NCI-H1417 treated with DMSO at 0.1 percent for 48 hours (cell line): ENCODE results near the gene TRIM64C.
"Not testable (repeated sequence)": the region's sequence is repeated elsewhere in the genome, so short reads cannot be mapped to it uniquely, and the experiment has no call there.

Source experiments
- DNase-seq: peaks from one replicate; lab custom pipeline; 2025; lab: John Stamatoyannopoulos, UW

The TRIM64C gene, protein sequence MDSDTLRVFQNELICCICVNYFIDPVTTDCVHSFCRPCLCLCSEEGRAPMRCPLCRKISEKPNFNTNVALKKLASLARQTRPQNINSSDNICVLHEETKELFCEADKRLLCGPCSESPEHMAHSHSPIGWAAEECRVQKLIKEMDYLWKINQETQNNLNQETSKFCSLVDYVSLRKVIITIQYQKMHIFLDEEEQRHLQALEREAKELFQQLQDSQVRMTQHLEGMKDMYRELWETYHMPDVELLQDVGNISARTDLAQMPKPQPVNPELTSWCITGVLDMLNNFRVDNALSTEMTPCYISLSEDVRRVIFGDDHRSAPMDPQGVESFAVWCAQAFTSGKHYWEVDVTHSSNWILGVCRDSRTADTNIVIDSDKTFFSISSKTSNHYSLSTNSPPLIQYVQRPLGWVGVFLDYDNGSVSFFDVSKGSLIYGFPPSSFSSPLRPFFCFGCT

DNA sequence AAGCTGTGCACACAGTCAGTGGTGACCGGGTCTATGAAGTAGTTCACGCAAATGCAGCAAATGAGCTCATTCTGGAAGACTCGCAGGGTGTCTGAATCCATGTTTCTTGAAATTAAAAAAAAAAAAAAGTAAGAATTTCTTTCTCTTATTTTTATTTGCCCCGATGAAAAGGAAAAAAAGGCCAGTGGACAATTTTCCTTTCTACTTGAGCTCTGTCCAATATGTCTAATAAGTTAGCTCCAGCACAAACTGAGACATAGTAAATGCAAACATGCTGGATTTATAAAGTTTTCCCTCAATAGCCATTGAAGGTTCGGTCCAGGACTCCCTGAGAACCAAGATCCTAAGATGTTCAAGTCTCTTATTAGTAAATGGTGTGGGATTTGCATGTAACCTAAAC, at the start of gene TRIM64C:
Gene TRIM64C (minus strand): TSS at position 101 of the 400 bp plus-strand sequence. CDS start 0 bp downstream, at position 101.
- DNase-seq: not testable (repeated sequence)

DNA sequence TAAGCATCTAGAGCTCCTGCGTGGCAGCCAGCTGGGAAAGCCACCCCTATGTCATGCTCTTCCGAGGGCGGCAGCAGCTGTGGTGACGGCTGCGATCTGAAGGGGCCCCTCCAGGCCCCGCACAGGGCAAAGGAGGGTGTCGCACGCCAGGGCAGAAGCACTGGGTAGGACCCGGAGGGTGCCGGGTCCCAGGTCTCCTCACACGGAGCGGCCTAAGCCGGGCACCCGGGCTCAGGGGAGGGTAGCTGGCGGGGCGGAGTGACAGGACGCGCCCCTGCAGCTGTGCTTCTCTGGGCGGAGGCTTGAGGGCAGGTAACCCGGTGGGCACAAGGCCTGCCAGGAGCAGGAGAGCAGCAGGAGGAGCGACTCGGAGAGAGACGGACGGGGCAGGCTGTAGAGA, 43.4 kb upstream of the TRIM64C start:
- DNase-seq: not testable (repeated sequence)

DNA sequence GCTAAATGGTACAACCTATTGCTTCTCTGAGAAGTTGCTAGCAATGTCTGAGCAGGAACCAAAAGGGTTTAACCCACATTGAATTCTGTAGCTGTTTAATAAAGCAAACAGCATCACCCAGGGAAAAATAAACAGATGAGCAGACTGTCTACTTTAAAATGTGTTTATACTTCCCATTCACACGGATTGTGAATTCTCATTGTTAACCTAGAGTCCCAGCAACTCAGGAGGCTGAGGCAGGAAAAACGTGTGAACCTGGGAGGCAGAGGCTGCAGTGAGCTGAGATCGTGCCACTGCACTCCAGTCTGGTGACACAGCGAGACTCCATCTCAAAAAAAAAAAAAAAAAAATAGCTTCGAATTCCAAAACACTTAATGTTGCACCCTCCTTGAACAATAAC, 11.0 kb upstream of the TRIM64C start:
- not testable (repeated sequence) for DNase-seq

DNA sequence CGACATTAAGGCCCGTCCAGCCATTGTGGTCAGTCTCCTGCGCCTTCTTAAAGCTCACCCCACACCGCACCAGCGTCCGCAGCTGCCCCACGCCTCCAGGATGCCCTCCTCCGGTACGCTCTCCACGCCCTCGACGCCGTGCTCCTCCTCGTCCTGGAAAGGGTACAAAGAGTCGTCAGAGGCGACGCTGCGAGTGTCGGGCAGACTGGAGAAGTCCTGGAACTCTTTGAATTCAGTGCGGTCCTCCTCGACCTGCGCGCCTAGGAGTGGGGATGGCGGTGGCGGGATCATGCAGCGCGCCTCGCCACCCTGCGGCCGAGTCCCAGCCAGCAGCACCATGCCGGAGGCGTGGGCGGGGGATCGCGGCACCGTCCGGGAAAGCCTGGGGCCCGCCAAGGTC, 9.1 kb downstream of the TRIM64C start:
- DNase-seq: not testable (repeated sequence)

DNA sequence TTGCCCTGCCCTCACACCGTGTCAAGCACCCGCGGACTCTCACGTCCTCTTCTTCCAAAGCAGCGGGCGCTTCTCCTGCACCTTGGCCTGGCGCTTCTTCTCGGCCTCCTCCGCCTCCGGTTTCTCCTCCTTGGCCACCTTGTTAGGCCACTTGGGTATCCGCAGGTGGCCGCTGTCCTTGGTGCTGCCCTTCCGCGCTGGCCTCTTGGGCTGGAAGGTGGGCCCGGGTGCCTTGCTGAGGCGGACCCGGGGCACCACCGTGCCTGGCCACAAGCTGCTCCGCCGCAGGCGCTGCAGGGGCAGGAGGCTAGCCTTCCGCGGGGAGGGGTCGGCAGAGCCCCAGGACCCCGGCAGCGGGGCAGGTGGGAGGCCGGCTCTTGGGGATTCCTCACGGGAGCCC, 10.7 kb downstream of the TRIM64C start:
- not testable (repeated sequence) for DNase-seq

DNA sequence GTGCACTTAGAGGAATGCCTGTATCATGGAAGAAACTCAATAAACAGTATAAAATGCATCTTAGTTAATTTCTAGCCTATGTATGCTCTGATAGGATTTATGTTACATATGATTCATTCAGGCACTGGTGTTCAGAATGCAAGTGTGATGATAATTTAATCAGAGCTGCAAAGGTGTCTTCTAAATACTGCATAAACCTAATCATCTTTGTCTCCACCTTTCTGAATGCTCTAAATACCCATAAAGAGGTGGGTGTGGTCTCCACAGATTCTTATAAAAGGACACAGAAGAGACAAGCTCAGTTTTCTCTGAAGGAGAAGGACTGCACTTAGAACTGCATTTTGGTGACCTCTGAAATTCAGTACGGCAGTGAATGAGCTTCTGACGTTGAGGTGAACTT, 30.4 kb downstream of the TRIM64C start, which contains the start of gene TRIM49B:
Gene TRIM49B (plus strand): TSS at position 301 of the 400 bp plus-strand sequence. CDS start 2,777 bp downstream, outside the sequence.
- not testable (repeated sequence) for DNase-seq
